GM12878 (cell line): ENCODE results near the gene COMMD3. TPM values are rescaled to one million over a fixed set of nuclear protein-coding genes. Genes with fewer than 3 reads are reported as not detected.

ENCODE experiments used
- ASH2L ChIP-seq: fragments of 300-600, 200-600 bp; sonication (generic); IDR thresholded peaks from 2 replicates; pipeline ENCODE4 v1.6.1; 2017; ENCODE audit warnings: low read depth, mild to moderate bottlenecking, borderline replicate concordance
- ATF7 ChIP-seq: fragments of 450-650 bp; IDR thresholded peaks from 2 replicates; pipeline ENCODE4 v1.6.1; 2016; ENCODE audit warnings: low read depth, mild to moderate bottlenecking
- BCL11A ChIP-seq: IDR thresholded peaks from 2 replicates; pipeline ENCODE4 v1.6.1; 2011; ENCODE audit warnings: low read depth, low read length
- EGR1 ChIP-seq, 2 experiments: IDR thresholded peaks; 1 replicate in 1 of 2; 2 replicates in 1 of 2; pipeline ENCODE4 v1.6.1; 2011 to 2012; ENCODE audit warnings: low read depth in 2 of 2, low read length in 2 of 2, borderline replicate concordance in 1 of 2, mild to moderate bottlenecking in 1 of 2, moderate library complexity in 1 of 2
- FOXM1 ChIP-seq: IDR thresholded peaks from 2 replicates; pipeline ENCODE4 v1.6.1; 2012; ENCODE audit warnings: low read depth, mild to moderate bottlenecking, inconsistent platforms, low read length, moderate library complexity
- HCFC1 ChIP-seq: fragments of 150-350 bp; IDR thresholded peaks from 2 replicates; pipeline ENCODE4 v1.6.1; 2014; ENCODE audit warnings: low read length
- HDAC2 ChIP-seq: fragments of 200-600 bp; sonication (generic); IDR thresholded peaks from 2 replicates; pipeline ENCODE4 v1.6.1; 2017
- HDAC6 ChIP-seq: fragments of 200-600 bp; sonication (generic); IDR thresholded peaks from one replicate; pipeline ENCODE4 v1.8.0; 2017; ENCODE audit warnings: antibody characterized with exemption; ENCODE audit not compliant: unreplicated experiment
- IRF4 ChIP-seq: IDR thresholded peaks from 2 replicates; pipeline ENCODE4 v1.6.1; 2011; ENCODE audit warnings: low read depth, low read length
- KDM1A ChIP-seq: fragments of 200-600 bp; sonication (generic); IDR thresholded peaks from 2 replicates; pipeline ENCODE4 v1.6.1; 2016; ENCODE audit warnings: borderline replicate concordance
- KLF5 ChIP-seq: fragments of 450-650 bp; IDR thresholded peaks from 2 replicates; pipeline ENCODE4 v1.6.1; 2014; ENCODE audit warnings: mild to moderate bottlenecking; ENCODE audit not compliant: partially characterized antibody
- MEF2A ChIP-seq: IDR thresholded peaks from 2 replicates; pipeline ENCODE4 v1.6.1; 2011; ENCODE audit warnings: low read depth, mild to moderate bottlenecking, low read length, moderate library complexity; ENCODE audit not compliant: insufficient read depth
- MTA2 ChIP-seq: fragments of 450-650 bp; IDR thresholded peaks from 2 replicates; pipeline ENCODE4 v1.6.1; 2016; ENCODE audit warnings: low read depth, mild to moderate bottlenecking, moderate library complexity
- MTA3 ChIP-seq: IDR thresholded peaks from 2 replicates; pipeline ENCODE4 v1.6.1; 2012; ENCODE audit warnings: low read length, inconsistent platforms, borderline replicate concordance
- MYB ChIP-seq: fragments of 150-350 bp; IDR thresholded peaks from 2 replicates; pipeline ENCODE4 v1.6.1; 2014; ENCODE audit warnings: mild to moderate bottlenecking, low read depth, low read length, borderline replicate concordance
- NFIC ChIP-seq: IDR thresholded peaks from 2 replicates; pipeline ENCODE4 v1.6.1; 2012; ENCODE audit warnings: low read depth, mild to moderate bottlenecking, inconsistent platforms, low read length, moderate library complexity
- NFYB ChIP-seq: IDR thresholded peaks from 2 replicates; pipeline ENCODE4 v1.6.1; 2011; ENCODE audit warnings: low read depth, mild to moderate bottlenecking, low read length, improper control_type of control experiment, moderate library complexity; ENCODE audit not compliant: insufficient read depth
- PML ChIP-seq: IDR thresholded peaks from 2 replicates; pipeline ENCODE4 v1.6.1; 2012; ENCODE audit warnings: low read length, inconsistent platforms
- POLR2AphosphoS5 ChIP-seq: IDR thresholded peaks from 2 replicates; pipeline ENCODE4 v1.6.1; 2011; ENCODE audit warnings: mild to moderate bottlenecking, low read length, inconsistent platforms
- RUNX3 ChIP-seq: IDR thresholded peaks from 2 replicates; pipeline ENCODE4 v1.6.1; 2012; ENCODE audit warnings: low read length, inconsistent platforms
- SIX5 ChIP-seq: IDR thresholded peaks from 2 replicates; pipeline ENCODE4 v1.6.1; 2011; ENCODE audit warnings: mild to moderate bottlenecking, low read depth, low read length, moderate library complexity; ENCODE audit not compliant: severe bottlenecking
- SMARCA5 ChIP-seq: fragments of 450-650 bp; IDR thresholded peaks from 2 replicates; pipeline ENCODE4 v1.6.1; 2017; ENCODE audit warnings: mild to moderate bottlenecking
- SREBF2 ChIP-seq: IDR thresholded peaks from 2 replicates; pipeline ENCODE4 v1.6.1; 2012; ENCODE audit warnings: mild to moderate bottlenecking, low read length
- TCF7 ChIP-seq: IDR thresholded peaks from 2 replicates; pipeline ENCODE4 v1.6.1; 2014; ENCODE audit warnings: antibody characterized with exemption, borderline replicate concordance
- ZBED1 ChIP-seq: IDR thresholded peaks from 2 replicates; pipeline ENCODE4 v1.6.1; 2016; ENCODE audit warnings: borderline replicate concordance
- ZNF384 ChIP-seq: IDR thresholded peaks from 2 replicates; pipeline ENCODE4 v1.6.1; 2012; ENCODE audit warnings: low read depth, mild to moderate bottlenecking, low read length, improper control_type of control experiment, borderline replicate concordance
- ZZZ3 ChIP-seq: IDR thresholded peaks from 2 replicates; pipeline ENCODE4 v1.6.1; 2011; ENCODE audit warnings: low read depth; ENCODE audit not compliant: control insufficient read depth, insufficient read length
- polyA plus RNA-seq, 11 experiments: library from polyadenylated mRNA; depleted of rRNA in 4 of 11; unstranded in 6 of 11; stranded (reverse) in 5 of 11; fragments of >200 nt; fragmentation: Nextera tagmentation in 4 of 11; fragmentation: Illumina TruSeq in 1 of 11; extraction: Ambion mirVana in 4 of 11; extraction: Trizol in 1 of 11; gene quantifications; 1 replicate in 1 of 11; 2 replicates in 10 of 11; pipeline versions ENCODE4 v1.2.1 to v1.2.3, GENCODE V29; 2011 to 2016; ENCODE audit warnings: inconsistent platforms in 2 of 11, missing spikeins in 2 of 11, low read depth in 1 of 11
- total RNA-seq, 4 experiments: library from RNA; depleted of rRNA in 3 of 4; stranded (reverse); fragments of >200 nt in 3 of 4; fragmentation: Illumina TruSeq in 1 of 4; extraction: Trizol in 1 of 4; gene quantifications; 2 replicates each; pipeline versions ENCODE4 v1.2.1 to v1.2.3, GENCODE V29; 2013 to 2021
- TF ChIP-seq, protein P1 (sequence below): fragments of 450-650 bp; IDR thresholded peaks from 2 replicates; pipeline ENCODE4 v1.6.1; 2018; ENCODE audit warnings: borderline replicate concordance, mild to moderate bottlenecking; ENCODE audit not compliant: partially characterized antibody
- TF ChIP-seq, protein P2 (sequence below): IDR thresholded peaks from 2 replicates; pipeline ENCODE4 v1.6.1; 2011; ENCODE audit warnings: low read depth, low read length, improper control_type of control experiment, borderline replicate concordance
- TF ChIP-seq, protein P3 (sequence below): IDR thresholded peaks from 2 replicates; pipeline ENCODE4 v1.6.1; 2012; ENCODE audit warnings: low read depth, low read length, improper control_type of control experiment

COMMD3 gene
- total and polyA plus RNA-seq, 10 of the 15 experiments (the other 5 are each of a cell fraction or from before 2014, with no cell fraction given): 64.5 to 248 (median 84.4) TPM

DNA sequence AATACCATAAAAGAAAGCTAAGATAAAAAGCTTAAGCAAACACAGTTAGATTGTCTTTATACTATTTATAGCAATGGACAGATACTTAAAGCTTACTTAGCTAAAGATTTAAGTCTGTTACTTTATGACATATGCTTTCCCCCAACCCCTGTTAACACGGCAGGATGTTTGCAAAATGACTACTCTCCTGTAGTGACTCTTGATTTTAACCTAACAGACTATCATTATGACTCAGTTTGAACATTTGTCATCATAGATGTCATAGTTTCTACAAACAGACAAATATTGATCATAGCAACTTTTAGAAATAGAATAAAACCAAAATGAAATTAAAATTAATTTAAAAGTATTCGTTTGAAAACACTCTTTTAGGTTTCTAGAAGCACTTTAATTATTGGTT lies 7.8 kb upstream of the COMMD3 start (continued):
- TF ChIP-seq, protein P1, sequence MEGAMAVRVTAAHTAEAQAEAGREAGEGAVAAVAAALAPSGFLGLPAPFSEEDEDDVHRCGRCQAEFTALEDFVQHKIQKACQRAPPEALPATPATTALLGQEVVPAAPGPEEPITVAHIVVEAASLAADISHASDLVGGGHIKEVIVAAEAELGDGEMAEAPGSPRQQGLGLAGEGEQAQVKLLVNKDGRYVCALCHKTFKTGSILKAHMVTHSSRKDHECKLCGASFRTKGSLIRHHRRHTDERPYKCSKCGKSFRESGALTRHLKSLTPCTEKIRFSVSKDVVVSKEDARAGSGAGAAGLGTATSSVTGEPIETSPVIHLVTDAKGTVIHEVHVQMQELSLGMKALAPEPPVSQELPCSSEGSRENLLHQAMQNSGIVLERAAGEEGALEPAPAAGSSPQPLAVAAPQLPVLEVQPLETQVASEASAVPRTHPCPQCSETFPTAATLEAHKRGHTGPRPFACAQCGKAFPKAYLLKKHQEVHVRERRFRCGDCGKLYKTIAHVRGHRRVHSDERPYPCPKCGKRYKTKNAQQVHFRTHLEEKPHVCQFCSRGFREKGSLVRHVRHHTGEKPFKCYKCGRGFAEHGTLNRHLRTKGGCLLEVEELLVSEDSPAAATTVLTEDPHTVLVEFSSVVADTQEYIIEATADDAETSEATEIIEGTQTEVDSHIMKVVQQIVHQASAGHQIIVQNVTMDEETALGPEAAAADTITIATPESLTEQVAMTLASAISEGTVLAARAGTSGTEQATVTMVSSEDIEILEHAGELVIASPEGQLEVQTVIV: no peak
- TF ChIP-seq KDM1A (no peak), PML (peak; percentile 81; the same call in 1 of the 2 replicates), MYB (no peak), RUNX3 (peak; percentile 95), BCL11A (peak; percentile 99), NFIC (peak; percentile 99), IRF4 (peak; percentile 98), HCFC1 (no peak), KLF5 (no peak), ATF7 (peak; percentile 77), HDAC6 (no peak), SIX5 (no peak), MTA3 (peak; percentile 89; the same call in 1 of the 2 replicates), ZNF384 (no peak), POLR2AphosphoS5 (no peak), EGR1 (IDR thresholded peaks at IDR 0.05; ENCODE audit: borderline replicate concordance in 1 of 2, low read depth in 2 of 2, low read length in 2 of 2) (no peak), TCF7 (peak; percentile 49; the same call in 1 of the 2 replicates), ASH2L (no peak), MEF2A (peak; percentile 95), HDAC2 (no peak), SREBF2 (no peak), ZBED1 (peak; percentile 90; the same call in 1 of the 2 replicates), MTA2 (peak; percentile 66; the same call in 1 of the 2 replicates), FOXM1 (peak; percentile 99), ZZZ3 (no peak), NFYB (no peak), SMARCA5 (no peak)
- TF ChIP-seq, protein P2, sequence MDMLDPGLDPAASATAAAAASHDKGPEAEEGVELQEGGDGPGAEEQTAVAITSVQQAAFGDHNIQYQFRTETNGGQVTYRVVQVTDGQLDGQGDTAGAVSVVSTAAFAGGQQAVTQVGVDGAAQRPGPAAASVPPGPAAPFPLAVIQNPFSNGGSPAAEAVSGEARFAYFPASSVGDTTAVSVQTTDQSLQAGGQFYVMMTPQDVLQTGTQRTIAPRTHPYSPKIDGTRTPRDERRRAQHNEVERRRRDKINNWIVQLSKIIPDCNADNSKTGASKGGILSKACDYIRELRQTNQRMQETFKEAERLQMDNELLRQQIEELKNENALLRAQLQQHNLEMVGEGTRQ: no peak
- TF ChIP-seq, protein P3, sequence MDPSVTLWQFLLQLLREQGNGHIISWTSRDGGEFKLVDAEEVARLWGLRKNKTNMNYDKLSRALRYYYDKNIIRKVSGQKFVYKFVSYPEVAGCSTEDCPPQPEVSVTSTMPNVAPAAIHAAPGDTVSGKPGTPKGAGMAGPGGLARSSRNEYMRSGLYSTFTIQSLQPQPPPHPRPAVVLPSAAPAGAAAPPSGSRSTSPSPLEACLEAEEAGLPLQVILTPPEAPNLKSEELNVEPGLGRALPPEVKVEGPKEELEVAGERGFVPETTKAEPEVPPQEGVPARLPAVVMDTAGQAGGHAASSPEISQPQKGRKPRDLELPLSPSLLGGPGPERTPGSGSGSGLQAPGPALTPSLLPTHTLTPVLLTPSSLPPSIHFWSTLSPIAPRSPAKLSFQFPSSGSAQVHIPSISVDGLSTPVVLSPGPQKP: no peak
